GM23338 (cell line): ENCODE measurements around the gene CACTIN. TPM values are rescaled to one million over a fixed set of nuclear protein-coding genes. Genes with fewer than 3 reads are reported as not detected.

Experiments used
- ATAC-seq: fragments of 200-7000 bp; cut with Tn5 transposase; 3 replicates; pipeline ENCODE4 v1.9.1; 2020
- DNase-seq: peaks from one replicate; pipeline ENCODE4 v3.0.0-alpha.2; 2015; ENCODE audit warnings: low spot score
- H2AFZ ChIP-seq: fragments of 200-600 bp; sonication (generic); 2 replicates; pipeline ENCODE4 v1.8.0; 2016; ENCODE audit warnings: antibody characterized with exemption, mild to moderate bottlenecking, moderate library complexity
- H3F3A ChIP-seq: fragments of 200-600 bp; sonication (generic); replicated peaks from 2 replicates; pipeline ENCODE4 v1.8.0; 2017; ENCODE audit warnings: antibody characterized with exemption, mixed run types, low read depth
- H3K27ac ChIP-seq: fragments of 200-600 bp; sonication (generic); 2 replicates; pipeline ENCODE4 v1.6.1; 2016; ENCODE audit warnings: low read depth
- H3K27me3 ChIP-seq: fragments of 200-600 bp; sonication (generic); 2 replicates; pipeline ENCODE4 v1.8.0; 2016; ENCODE audit warnings: mild to moderate bottlenecking, mixed run types, moderate library complexity; ENCODE audit not compliant: insufficient read depth
- H3K36me3 ChIP-seq: fragments of 200-600 bp; sonication (generic); 2 replicates; pipeline ENCODE4 v1.8.0; 2016; ENCODE audit warnings: mild to moderate bottlenecking; ENCODE audit not compliant: insufficient read depth
- H3K4me1 ChIP-seq: fragments of 200-600 bp; sonication (generic); 2 replicates; pipeline ENCODE4 v1.8.0; 2016; ENCODE audit warnings: mild to moderate bottlenecking, moderate library complexity; ENCODE audit not compliant: insufficient read depth
- H3K4me2 ChIP-seq: fragments of 200-600 bp; sonication (generic); 2 replicates; pipeline ENCODE4 v1.7.1; 2017; ENCODE audit warnings: mixed run types
- H3K4me3 ChIP-seq: fragments of 200-600 bp; sonication (generic); 2 replicates; pipeline ENCODE4 v1.6.1; 2016; ENCODE audit warnings: mixed run types
- H3K79me2 ChIP-seq: fragments of 200-600 bp; sonication (generic); replicated peaks from 2 replicates; pipeline ENCODE4 v1.8.0; 2017; ENCODE audit warnings: mild to moderate bottlenecking; ENCODE audit not compliant: insufficient read depth
- H3K9me2 ChIP-seq: fragments of 200-600 bp; sonication (generic); 2 replicates; pipeline ENCODE4 v1.8.0; 2017; ENCODE audit not compliant: insufficient read depth
- H4K20me1 ChIP-seq: fragments of 200-600 bp; sonication (generic); replicated peaks from 2 replicates; pipeline ENCODE4 v1.8.0; 2017; ENCODE audit warnings: mild to moderate bottlenecking; ENCODE audit not compliant: insufficient read depth
- H3K27ac Mint-ChIP-seq: 2 replicates; pipeline ENCODE4 v1.8.0; 2020; ENCODE audit warnings: inconsistent platforms, mild to moderate bottlenecking, moderate library complexity, mixed read lengths
- H3K27me3 Mint-ChIP-seq: 3 replicates; pipeline ENCODE4 v1.8.0; 2022; ENCODE audit warnings: low read depth, mild to moderate bottlenecking, moderate library complexity, mixed read lengths, inconsistent platforms; ENCODE audit not compliant: insufficient read depth, poor library complexity
- H3K36me3 Mint-ChIP-seq: 3 replicates; pipeline ENCODE4 v1.8.0; 2021; ENCODE audit warnings: low read depth, mild to moderate bottlenecking, inconsistent platforms, moderate library complexity, mixed read lengths
- H3K4me1 Mint-ChIP-seq: 3 replicates; pipeline ENCODE4 v1.8.0; 2020; ENCODE audit warnings: mild to moderate bottlenecking, inconsistent platforms, mixed read lengths
- H3K4me3 Mint-ChIP-seq: 3 replicates; pipeline ENCODE4 v1.8.0; 2021; ENCODE audit warnings: moderate library complexity, mild to moderate bottlenecking, inconsistent platforms, mixed read lengths
- H3K9me3 Mint-ChIP-seq: 3 replicates; pipeline ENCODE4 v1.8.0; 2020; ENCODE audit warnings: moderate library complexity, mild to moderate bottlenecking, inconsistent platforms, mixed read lengths
- EZH2 ChIP-seq: fragments of 200-600 bp; sonication (generic); IDR thresholded peaks from one replicate; pipeline ENCODE4 v1.8.0; 2017; ENCODE audit warnings: antibody characterized with exemption, mild to moderate bottlenecking, low read depth; ENCODE audit not compliant: unreplicated experiment
- POLR2AphosphoS5 ChIP-seq: IDR thresholded peaks from 2 replicates; pipeline ENCODE4 v1.6.1; 2016; ENCODE audit warnings: antibody characterized with exemption, low read depth
- ZNF462 ChIP-seq: fragments of 250-450 bp; sonication (Bioruptor Pico); IDR thresholded peaks from 2 replicates; pipeline ENCODE4 v1.5.0; 2020; ENCODE audit warnings: mild to moderate bottlenecking, moderate library complexity
- polyA plus RNA-seq: library from polyadenylated mRNA; unstranded; fragments of >200 nt; fragmentation: Nextera tagmentation; extraction: Ambion mirVana; gene quantifications from 2 replicates; pipeline ENCODE4 v1.2.1, GENCODE V29; 2016
- total RNA-seq: library from RNA; depleted of rRNA; stranded (reverse); fragments of >200 nt; shearing (Covaris generic); gene quantifications from 2 replicates; pipeline ENCODE4 v1.2.3, GENCODE V29; 2014

CACTIN gene
- total and polyA plus RNA-seq, 2 experiments from 2014 or later = 14.3 to 47.4 TPM

- Mint-ChIP-seq H3K27me3 (peaks cover 1% of the 10 kb centered on the region), H3K27ac (no peak overlapping the region), H3K4me1 (peaks cover 13% of the 10 kb centered on the region), H3K9me3 (no peaks in the 10 kb centered on the region), H3K4me3 (no peak overlapping the region), H3K36me3 (peaks cover 16% of the 10 kb centered on the region)
- no peaks in the 10 kb centered on the region for H3K9me2 ChIP-seq
- no peaks in the 10 kb centered on the region for H3K79me2 ChIP-seq
- H3K4me3 ChIP-seq = no peak overlapping the region
- no peak overlapping the region for H2AFZ ChIP-seq
- no peak overlapping the region for H3K27ac ChIP-seq
- H3K4me2 ChIP-seq = no peak overlapping the region
- no peaks in the 10 kb centered on the region for H3K36me3 ChIP-seq
- no peaks in the 10 kb centered on the region for H4K20me1 ChIP-seq
- no peak for ATAC-seq
- TF ChIP-seq EZH2 (no peak), ZNF462 (CRISPR knock-in tag) (no peak), POLR2AphosphoS5 (no peak)
- H3K4me1 ChIP-seq = peaks cover 8% of the 10 kb centered on the region
- H3K27me3 ChIP-seq = peaks cover 2% of the 10 kb centered on the region; the same call in 1 of the 2 replicates
- no peak for DNase-seq
- peaks cover 9% of the 10 kb centered on the region; the same call in 1 of the 2 replicates for H3F3A ChIP-seq
Observed at GRCh38 chr19:3610745-3611717, 15.6 kb downstream of the CACTIN start.
